Activated CD8-positive, alpha-beta memory T cell treated with anti-CD3 and anti-CD28 coated beads, Interleukin-2, amount 50 U/mL, for 1 hour (primary cell): ENCODE results near the gene FBLN5.
"Not testable (repeated sequence)": the region's sequence is repeated elsewhere in the genome, so short reads cannot be mapped to it uniquely, and the experiment has no call there.

Experiments
- DNase-seq: peaks from one replicate; pipeline ENCODE4 v3.0.0-alpha.2; 2020; ENCODE audit errors: extremely low read depth

The FBLN5 gene

GRCh38 chr14:91861091-91861490 is 86.4 kb downstream of the FBLN5 start:
- no peak for DNase-seq

GRCh38 chr14:91860238-91860637 is 87.3 kb downstream of the FBLN5 start:
- no peak for DNase-seq

- DNase-seq: no peak
Measured at GRCh38 chr14:91858536-91859275, 88.8 kb downstream of the FBLN5 start.

- DNase-seq: no peak
Measured at GRCh38 chr14:91857614-91858013, 89.9 kb downstream of the FBLN5 start.

- DNase-seq: no peak
Measured at GRCh38 chr14:91854327-91854934, 93.1 kb downstream of the FBLN5 start.

- DNase-seq: no peak
Measured at GRCh38 chr14:91851563-91851962, 95.9 kb downstream of the FBLN5 start.

- no peak for DNase-seq
Measured at GRCh38 chr14:91848504-91849001, 98.9 kb downstream of the FBLN5 start.

- no peak for DNase-seq
Measured at GRCh38 chr14:91847693-91848092, 99.8 kb downstream of the FBLN5 start.

- DNase-seq: no peak
Measured at GRCh38 chr14:91845652-91846051, 101.8 kb downstream of the FBLN5 start.

GRCh38 chr14:91845056-91845455 is 102.4 kb downstream of the FBLN5 start:
- not testable (repeated sequence) for DNase-seq

- DNase-seq: no peak
Measured at GRCh38 chr14:91844029-91844428, 103.5 kb downstream of the FBLN5 start.

GRCh38 chr14:91843437-91843836 is 104.1 kb downstream of the FBLN5 start:
- no peak for DNase-seq

GRCh38 chr14:91841065-91841464 is 106.4 kb downstream of the FBLN5 start:
- no peak for DNase-seq

- DNase-seq: no peak
Measured at GRCh38 chr14:91839749-91840148, 107.7 kb downstream of the FBLN5 start.

- no peak for DNase-seq
Measured at GRCh38 chr14:91837076-91837475, 110.4 kb downstream of the FBLN5 start.

GRCh38 chr14:91835920-91836843 is 111.3 kb downstream of the FBLN5 start:
- peak; percentile 36 for DNase-seq

GRCh38 chr14:91835197-91835919 is 112.1 kb downstream of the FBLN5 start:
- no peak for DNase-seq

GRCh38 chr14:91834571-91834970 is 112.9 kb downstream of the FBLN5 start:
- DNase-seq: no peak

- no peak for DNase-seq
Measured at GRCh38 chr14:91831337-91831736, 116.2 kb downstream of the FBLN5 start.

GRCh38 chr14:91830777-91831176 is 116.7 kb downstream of the FBLN5 start:
- no peak for DNase-seq

GRCh38 chr14:91829511-91829910 is 118.0 kb downstream of the FBLN5 start:
- DNase-seq: no peak

- DNase-seq: no peak
Measured at GRCh38 chr14:91827746-91828145, 119.7 kb downstream of the FBLN5 start.
